Epithelial cell of esophagus (primary cell): ENCODE data around the gene UGGT1.
"Not testable (repeated sequence)": the region's sequence is repeated elsewhere in the genome, so short reads cannot be mapped to it uniquely, and the experiment has no call there.

Experiments
- DNase-seq: peaks from one replicate; pipeline ENCODE4 v3.0.0; 2010; ENCODE audit warnings: low read depth
- H3K4me3 ChIP-seq: 2 replicates; pipeline ENCODE4 v1.5.1; 2011; ENCODE audit warnings: mild to moderate bottlenecking, low read length, control low read depth
- TF ChIP-seq, protein P1 (sequence below): IDR thresholded peaks from 2 replicates; pipeline ENCODE4 v1.5.1; 2011; ENCODE audit warnings: low read depth, mild to moderate bottlenecking, low read length, control low read depth, inconsistent platforms; ENCODE audit not compliant: insufficient read depth; ENCODE audit errors: missing control alignments

UGGT1 gene

DNA sequence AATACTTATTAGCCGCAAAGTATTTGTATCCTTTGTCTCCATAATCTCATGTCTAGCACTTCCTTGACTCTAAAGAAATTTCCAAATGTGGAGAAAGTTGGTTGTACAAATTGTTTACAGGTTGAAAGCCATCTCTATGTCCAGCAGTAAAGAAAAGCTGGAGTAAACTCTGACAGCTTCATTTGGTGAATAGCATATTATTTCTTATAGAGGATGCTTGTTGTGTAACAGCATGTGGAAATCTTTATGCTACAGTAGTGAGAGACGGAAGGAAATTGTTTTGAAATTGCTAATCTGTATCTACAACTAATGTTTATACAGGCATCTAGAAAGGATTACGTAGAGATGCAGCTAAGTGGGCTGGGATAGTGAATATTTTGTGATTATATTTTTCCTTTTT lies 78.5 kb downstream of the UGGT1 start:
- no peak for DNase-seq
- no peak overlapping the region for H3K4me3 ChIP-seq
- TF ChIP-seq, protein P1, sequence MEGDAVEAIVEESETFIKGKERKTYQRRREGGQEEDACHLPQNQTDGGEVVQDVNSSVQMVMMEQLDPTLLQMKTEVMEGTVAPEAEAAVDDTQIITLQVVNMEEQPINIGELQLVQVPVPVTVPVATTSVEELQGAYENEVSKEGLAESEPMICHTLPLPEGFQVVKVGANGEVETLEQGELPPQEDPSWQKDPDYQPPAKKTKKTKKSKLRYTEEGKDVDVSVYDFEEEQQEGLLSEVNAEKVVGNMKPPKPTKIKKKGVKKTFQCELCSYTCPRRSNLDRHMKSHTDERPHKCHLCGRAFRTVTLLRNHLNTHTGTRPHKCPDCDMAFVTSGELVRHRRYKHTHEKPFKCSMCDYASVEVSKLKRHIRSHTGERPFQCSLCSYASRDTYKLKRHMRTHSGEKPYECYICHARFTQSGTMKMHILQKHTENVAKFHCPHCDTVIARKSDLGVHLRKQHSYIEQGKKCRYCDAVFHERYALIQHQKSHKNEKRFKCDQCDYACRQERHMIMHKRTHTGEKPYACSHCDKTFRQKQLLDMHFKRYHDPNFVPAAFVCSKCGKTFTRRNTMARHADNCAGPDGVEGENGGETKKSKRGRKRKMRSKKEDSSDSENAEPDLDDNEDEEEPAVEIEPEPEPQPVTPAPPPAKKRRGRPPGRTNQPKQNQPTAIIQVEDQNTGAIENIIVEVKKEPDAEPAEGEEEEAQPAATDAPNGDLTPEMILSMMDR, result no peak

DNA sequence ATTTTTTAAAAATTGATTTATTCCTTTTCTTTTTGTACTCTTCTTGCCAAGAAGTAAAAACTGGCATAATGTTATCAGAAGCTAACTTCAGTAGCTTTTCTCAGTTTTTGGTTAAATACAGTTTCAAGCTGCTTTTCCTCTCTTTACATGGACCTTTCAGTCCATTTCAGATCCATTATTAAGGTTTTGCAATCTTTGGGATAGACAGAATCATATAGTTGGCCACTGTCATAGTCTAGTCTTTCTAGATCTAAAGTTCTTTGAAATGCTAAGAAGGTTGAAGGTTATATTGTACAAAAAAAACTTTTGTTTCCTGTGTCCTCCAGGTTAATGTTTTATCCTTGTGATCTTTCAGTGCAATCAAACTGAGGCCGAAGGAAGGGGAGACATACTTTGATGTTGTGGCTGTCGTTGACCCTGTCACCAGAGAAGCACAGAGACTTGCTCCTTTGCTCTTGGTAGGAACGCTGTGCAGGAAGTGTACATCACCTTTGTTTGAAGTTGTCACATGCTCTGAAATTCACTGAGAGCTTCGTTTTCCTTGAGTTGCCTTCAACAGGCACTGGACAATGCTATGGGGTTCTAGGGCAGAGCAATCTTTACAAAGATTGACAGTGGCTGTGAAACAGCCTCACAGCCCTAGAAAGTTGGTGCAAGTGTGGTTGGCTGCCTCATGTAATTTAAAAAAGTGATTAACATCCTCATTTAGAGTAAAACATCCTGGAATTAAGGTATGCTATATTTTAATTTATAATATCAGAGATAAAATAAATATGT lies 79.1 kb downstream of the UGGT1 start:
- TF ChIP-seq, protein P1, result no peak
- no peak for DNase-seq
- H3K4me3 ChIP-seq, result no peak overlapping the region

DNA sequence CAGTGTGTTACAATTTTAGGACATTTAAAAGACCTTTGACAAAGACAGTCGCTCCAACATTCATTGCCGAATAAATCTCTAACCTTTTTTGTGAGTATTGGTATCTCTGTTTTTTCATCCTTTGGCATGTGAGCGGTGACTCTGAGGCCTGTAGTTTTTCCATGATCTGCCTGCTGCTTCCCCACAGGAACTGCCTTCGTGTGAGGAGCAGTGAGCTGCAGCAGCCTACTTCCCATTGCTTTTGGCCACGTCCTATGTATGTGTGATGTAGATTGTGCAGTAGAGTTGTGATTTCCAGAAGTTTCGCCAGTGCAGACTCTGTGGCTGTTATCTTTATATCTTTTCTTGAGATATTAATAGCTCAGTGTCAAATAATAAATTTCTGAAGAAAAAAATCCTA lies 79.8 kb downstream of the UGGT1 start:
- TF ChIP-seq, protein P1, result no peak
- DNase-seq, result no peak

DNA sequence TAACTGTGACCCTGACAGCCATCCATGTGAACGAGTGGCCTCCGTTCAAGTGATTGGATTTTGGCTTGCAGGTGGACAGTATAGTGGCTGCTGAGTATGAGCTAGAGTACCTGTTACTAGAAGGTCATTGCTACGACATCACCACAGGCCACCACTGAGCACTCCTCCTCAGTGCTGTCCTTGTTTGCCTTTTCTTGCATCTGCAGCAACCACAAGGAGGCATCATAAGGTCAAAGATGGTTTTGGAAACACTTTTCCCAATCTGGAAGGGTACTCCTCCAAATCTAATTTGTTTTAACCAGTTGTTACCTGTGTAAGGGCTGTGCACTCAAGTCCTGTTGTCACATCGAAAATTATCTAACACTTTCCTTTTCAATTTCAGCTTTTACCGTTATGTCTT lies 81.2 kb downstream of the UGGT1 start:
- no peak overlapping the region for H3K4me3 ChIP-seq
- TF ChIP-seq, protein P1, result peak; percentile 49
- DNase-seq, result peak; percentile 9

More for the DNA sequence above, 79.8 kb downstream of the UGGT1 start:
- no peak overlapping the region for H3K4me3 ChIP-seq

DNA sequence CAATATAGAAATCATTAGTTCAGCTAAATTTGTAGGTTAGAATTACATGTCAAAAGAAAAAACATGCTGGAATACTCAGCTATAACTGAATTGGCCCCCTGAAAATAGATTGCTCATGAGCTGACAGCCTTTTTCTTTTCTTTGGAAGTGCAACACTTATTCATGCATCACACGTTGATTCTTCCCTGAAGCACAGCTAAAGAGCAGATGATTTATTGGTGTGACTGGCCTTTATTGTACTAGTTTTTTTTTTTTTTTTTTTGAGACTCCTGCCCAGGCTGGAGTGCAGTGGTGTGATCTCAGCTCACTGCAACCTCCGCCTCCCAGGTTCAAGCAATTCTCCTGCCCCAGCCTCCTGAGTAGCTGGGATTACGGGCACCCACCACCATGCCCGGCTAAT lies 83.1 kb downstream of the UGGT1 start:
- not testable (repeated sequence) for H3K4me3 ChIP-seq, DNase-seq

DNA sequence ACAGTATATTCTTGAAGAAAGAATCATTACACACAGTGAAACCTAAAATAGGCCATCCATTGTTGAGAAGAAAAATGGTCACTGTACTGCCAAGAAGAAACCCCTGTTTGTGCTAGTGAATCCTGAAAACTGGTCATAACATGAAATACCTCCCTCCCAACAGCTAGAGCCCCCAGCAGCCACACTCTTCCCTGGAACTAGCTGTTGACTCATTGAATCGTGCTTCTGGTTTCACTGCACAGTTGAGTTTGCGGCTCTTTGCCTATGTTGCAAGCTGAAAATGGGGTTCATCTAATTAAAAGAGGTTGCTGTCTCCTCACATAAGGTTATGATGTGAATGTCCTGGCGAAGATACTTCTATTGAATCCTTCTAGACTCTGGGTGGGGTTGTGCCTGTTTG lies 86.3 kb downstream of the UGGT1 start:
- H3K4me3 ChIP-seq, result no peak overlapping the region
- TF ChIP-seq, protein P1, result no peak
- no peak for DNase-seq

DNA sequence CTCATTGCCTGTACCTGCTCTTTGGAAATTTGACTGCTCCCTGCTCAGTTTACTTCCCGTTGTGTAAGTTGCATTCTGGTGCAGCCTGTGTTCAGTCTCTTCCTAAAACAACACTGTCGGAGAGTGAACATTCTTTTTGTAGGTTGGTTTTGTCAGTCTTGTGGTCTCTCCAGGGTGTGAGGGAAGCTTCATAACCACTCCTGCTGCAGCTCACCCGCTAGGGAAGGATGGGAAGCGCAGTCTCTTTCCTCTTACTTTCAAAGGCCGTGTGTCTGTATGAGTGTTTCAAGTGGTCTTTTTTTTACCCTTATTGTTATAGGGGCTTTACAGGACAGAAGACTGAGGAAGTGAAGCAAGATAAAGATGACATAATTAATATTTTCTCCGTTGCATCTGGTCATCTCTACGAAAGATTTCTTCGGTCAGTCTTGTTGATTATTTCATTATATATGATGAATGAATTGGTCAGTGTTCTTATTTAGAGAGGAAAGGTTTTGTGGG lies 87.2 kb downstream of the UGGT1 start:
- H3K4me3 ChIP-seq, result no peak overlapping the region
- TF ChIP-seq, protein P1, result no peak
- DNase-seq, result no peak
